ENCODE data around the gene SLC22A14.
"Not testable (repeated sequence)": the region's sequence is repeated elsewhere in the genome, so short reads cannot be mapped to it uniquely, and the experiment has no call there.

The SLC22A14 gene, protein sequence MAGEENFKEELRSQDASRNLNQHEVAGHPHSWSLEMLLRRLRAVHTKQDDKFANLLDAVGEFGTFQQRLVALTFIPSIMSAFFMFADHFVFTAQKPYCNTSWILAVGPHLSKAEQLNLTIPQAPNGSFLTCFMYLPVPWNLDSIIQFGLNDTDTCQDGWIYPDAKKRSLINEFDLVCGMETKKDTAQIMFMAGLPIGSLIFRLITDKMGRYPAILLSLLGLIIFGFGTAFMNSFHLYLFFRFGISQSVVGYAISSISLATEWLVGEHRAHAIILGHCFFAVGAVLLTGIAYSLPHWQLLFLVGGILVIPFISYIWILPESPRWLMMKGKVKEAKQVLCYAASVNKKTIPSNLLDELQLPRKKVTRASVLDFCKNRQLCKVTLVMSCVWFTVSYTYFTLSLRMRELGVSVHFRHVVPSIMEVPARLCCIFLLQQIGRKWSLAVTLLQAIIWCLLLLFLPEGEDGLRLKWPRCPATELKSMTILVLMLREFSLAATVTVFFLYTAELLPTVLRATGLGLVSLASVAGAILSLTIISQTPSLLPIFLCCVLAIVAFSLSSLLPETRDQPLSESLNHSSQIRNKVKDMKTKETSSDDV

DNA sequence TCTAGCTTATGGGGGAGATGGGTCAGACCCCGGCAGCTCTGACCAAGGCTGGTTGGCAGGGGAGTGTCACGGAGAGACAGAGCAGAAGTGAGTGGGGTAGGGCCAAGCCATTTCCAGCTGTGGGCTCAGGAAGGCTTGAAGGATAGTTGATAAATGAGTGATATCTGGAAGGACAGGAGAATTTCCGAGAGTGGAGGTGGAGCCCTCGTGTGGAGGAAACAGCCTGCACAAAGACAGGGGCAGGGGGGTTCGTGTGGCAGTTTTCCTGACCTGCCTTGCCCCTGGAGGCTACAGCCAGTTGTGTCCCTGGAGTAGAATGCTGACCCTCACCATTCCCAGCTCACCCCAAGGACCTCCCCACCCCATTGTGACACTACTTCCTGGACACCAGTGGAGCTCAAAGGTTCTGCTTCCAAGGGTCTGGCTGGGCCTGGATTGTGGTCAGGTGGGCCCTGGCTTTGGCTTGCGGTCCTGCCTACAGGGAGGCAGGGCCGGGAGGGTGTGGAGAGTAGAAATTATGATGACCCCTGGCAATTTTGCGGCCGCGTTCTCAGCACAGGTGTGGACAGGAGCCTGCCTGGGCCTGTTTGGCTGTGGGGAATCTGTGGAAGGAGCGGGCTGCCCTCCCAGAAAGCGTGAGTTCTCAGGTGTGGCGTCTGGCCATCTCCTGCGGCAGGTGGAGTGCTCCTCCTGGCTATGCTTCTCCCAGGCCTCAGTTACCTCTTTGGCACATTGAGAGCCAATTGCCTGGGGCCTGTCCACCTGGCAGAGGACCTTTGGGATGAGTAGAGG, at the start of gene SLC22A14:
Gene SLC22A14, plus strand, starts transcription at position 400 of the 792 bp plus-strand sequence. CDS start 23,733 bp downstream, outside the sequence.
- no peak for DNase-seq (ENCODE audit: low read depth)

DNA sequence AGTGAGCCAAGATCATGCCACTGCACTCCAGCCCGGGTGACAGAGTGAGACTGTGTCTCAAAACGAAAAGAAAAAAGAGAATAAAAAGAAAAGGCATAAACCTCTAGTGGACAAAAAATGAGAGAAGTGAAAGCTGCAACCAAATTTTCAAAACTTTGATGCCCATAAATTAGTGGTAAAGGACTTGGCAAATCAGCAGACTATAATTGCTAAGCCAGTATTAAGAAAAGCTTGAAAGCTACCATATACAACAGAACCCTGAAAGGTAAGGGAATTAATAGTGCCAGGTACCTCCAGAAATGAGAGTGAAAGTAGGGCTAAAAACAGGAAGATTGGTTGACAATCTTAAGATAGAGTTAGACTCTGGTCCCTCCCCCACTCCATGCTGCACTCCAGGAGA, 49.4 kb upstream of the SLC22A14 start:
- DNase-seq (ENCODE audit: low read depth), result no peak

DNA sequence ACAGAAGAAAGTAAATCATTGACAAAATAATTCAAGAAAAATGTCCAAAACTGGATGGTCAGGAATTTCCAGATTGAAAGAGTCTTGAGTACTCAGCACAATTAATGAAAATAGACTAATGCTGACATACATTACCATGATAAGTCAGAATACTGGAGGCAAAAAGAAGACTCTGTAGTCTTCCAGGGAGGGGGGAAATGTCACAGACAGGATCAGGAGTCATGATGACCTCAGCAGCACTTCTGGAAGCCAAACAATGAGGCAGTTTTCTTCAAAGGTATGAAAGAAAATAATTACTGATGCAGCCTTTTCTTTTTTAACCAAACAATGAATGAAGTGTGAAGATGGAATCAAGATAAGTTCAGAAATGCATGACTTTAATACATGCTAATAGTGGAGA, 46.6 kb upstream of the SLC22A14 start:
- no peak for DNase-seq (ENCODE audit: low read depth)

DNA sequence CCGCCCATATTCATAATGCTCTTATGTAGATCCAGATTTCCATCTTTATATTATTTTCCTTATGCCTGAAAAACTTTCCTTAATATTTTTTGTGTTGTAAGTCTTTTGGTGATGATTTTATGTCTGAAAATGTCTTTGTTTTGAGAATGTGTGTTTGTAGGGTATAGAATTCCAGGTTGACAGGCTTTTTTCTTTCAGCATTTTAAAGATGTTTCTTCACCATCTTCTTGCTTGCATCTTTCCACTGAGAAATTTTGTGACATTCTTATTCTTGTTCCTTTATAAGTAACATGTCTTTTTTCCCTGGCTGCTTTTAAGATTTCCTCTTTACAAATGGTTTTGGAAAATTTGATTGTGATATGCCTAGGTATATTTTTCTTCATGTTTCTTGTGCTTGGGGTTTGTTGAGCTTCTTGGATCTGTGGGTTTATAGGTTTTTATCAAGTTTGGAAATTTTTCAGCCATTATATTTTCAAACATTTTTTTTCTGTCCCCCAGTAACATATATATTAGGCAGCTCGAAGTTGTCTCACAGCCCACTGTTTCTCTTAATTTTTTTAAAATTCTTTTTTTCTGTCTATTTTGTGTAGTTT, 43.6 kb upstream of the SLC22A14 start:
- DNase-seq (ENCODE audit: low read depth), result no peak

DNA sequence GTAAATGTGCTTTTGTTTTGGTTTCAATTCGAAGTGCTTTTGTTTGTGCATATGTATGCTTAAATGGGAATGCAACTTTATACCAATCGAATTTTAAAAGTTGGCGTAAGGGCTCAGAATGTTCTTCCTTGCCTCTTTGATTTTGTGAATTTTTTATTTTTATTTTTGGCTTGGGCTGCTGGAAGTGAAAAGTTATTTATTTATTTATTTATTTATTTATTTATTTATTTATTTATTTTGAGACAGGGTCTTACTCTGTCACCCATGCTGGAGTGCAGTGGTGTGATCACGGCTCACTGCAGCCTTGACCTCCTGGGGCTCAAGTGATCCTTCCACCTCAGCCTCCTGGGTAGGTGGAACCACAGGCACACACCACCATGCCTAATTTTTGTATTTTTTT, 39.3 kb upstream of the SLC22A14 start:
- DNase-seq (ENCODE audit: low read depth), result not testable (repeated sequence)

DNA sequence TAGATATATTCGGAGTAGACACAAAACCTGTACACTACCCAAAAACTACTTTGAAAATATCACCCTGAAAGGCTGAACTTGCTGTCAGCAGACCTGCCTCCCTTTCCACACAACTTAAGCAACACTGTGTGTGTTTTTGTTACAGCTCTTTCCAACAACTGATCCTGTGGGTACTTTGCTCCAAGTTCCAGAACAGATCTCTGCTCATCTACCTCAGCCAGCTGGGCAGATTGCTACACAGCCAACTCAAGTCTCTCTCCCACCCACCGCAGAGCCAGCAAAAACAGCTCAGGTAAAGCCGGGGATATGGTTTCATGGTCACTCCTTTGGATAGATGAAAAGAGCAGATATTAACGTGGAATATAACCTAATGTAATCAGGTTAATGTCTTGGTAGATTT, 36.2 kb upstream of the SLC22A14 start:
- DNase-seq (ENCODE audit: low read depth), result no peak

DNA sequence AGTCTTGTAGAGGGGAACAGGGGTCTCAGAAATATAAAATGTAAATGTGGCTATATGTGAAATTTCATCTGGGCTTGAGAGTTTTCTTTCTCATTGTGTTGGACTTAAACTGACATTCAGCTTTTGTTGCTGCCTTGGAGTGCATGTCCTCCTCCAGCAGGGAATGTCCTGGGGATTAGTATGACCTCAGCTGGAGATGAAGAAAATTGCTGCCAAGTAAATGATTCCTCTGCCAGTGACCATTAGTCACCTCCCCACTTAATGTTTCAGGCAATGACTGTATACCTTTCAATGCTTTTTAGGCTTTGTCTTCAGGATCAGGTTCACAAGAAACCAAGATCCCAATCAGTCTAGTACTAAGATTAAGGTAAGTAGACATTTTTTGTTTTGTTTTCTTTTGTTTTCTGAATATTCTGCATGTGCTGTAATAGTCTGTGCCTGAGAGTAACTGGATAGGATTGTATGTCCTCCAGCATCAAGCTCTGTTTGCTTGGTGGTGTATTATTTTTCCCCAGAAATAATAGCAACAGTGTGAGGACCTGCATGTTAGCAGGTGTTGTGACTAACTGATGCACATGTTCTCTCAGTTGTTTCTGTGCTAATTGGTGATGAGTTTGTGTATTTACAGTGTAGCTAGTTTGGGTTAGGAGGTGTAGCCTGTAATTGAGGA, 34.6 kb upstream of the SLC22A14 start:
- DNase-seq (ENCODE audit: low read depth), result no peak

DNA sequence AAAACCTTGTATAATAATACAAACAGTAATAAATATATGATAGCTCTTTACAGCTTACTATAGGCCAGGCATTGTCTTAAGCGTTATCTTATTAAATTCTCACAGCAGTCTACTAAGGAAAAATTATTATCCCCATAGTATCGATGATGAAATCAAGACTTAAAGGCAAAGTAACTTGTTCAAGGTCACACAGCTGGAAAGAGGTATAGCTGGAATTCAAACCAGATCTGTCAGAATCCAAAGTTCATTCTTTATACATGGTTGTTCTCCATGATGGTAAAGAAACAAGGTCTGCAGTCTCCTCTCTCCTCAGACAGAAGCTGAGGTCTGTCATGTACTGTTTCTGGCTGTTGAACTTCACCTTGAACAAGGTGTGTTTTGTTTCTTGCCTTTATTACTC, 31.9 kb upstream of the SLC22A14 start:
- DNase-seq (ENCODE audit: low read depth), result no peak

DNA sequence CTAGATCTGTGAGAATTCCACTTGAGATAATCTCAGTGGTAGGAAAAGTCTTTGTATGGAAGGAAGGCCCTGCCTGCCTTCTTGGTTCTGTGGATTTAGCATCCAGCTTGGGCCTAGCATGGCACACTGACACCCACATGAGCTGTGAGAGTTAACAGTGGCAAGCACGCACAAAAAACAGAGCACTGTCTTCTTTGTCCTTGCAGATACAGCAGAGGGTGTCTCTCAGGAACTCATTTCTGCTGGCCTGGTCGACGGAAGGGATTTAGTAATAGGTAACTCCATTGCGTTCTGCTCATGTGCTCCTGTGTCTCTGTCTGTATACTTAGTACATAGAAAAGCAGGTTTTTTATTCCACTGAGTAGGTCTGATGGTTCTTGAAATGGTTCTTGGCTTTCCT, 30.9 kb upstream of the SLC22A14 start:
- DNase-seq (ENCODE audit: low read depth), result no peak

DNA sequence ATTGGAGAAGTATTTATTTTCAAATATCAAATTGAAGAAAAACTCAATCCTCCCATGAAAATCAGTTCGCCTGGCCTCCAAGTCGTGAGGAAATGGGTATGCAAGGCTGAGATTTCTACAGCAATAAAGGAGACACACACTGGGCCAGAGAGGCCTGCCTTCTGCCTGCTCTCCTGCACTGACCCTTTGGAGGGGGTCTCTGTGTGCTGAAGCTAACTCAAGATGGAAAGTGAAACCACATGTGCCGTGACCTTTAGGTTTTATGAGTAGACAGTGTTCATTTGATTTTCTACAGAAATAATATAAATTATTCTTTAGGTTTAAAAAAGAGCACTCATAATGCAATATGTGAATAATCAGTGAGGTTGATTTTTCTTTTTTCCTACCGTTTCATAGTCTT, 28.4 kb upstream of the SLC22A14 start:
- DNase-seq (ENCODE audit: low read depth), result no peak

DNA sequence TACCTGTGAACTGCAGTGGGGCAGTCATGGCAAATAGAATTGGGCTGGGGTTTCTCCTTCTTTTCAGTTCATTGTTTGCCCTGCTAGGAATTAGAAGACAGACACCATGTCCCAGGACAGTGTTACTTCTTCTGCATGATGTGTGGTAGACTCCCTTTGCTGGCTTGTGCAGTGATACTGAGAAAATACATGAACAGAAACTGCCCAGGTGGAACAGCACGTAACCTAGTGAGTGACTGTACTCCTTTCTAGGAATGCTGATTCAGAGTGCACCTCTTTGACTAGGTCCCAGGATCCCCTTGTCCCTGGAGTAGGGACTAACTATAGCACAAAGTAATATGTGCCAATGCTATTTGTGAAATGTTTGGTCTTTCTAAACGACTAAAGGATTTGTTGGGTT, 27.2 kb upstream of the SLC22A14 start:
- no peak for DNase-seq (ENCODE audit: low read depth)

DNA sequence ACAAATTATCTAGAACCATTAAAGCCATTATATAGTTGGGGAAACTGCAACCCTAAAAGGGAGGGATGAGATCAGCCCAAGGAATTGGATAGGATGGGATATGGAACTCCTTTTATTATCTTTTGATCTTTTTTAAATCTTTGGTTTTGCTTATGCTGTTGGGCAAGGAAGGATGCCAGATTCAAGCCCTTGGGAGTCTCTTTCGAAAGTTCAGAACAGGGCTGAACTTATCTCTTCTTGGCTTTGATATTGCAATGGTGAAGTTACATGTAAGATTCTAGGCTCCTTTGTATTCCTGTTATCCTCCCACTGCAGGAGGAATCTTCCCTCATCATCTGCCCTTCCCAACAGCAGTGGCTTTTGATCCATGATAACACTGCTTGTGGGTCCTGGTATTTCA, 26.5 kb upstream of the SLC22A14 start:
- no peak for DNase-seq (ENCODE audit: low read depth)

DNA sequence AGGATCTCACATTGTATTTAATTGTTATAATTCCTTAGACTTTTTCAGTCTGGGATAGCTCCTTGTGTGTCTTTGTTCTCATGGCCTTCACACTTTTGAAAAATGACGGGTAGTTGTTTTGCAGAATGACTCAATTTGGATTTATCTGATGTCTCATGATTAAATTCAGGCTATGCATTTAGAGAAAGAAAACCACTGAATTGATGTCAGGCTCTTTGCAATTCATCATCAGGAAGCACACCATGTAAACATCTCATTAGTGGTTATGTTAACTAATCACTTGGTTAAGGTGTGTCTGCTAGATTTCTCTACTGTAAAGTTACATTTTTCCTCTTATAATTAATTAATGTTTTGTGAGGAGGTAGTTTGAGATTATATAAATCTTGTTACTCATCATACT, 24.5 kb upstream of the SLC22A14 start:
- no peak for DNase-seq (ENCODE audit: low read depth)

DNA sequence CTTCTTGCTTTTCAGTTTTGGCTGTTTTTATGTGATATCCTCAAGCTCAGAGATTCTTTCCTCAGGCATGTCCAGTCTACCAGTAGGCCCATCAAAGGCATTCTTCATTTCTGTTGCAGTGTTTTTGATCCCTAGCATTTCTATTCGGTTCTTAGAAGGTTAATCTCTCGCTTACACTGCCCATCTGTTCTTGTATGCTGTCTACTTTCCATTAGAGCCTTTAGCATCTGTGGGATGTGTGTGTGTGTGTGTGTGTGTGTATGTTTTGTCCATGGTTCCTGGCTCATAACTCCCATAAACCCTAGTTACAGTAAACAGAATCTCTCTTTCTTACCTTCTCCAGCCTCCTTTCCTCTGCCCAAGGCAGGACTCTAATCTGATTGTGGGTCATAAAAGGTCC, 21.6 kb upstream of the SLC22A14 start:
- DNase-seq (ENCODE audit: low read depth), result no peak

DNA sequence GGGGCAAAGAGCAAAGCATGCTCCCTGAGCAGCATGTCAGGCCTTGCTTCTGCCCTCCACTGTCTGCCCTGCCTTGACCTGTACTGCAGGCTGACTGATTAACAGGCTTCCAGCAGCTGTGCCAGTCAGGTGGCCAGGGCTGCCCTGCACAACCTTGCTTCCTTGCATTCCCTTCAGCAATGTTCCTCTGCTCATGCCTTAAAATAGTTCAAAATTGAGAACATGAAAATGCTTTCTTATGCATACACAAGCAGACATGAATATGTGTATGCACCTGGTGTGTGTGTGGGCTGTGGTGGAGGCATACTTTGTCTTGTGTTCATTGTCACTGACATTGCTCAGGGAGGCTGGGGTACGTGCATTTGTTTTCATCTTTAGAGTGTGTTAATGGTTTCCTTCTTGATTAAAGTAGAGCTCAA, 17.7 kb upstream of the SLC22A14 start:
- no peak for DNase-seq (ENCODE audit: low read depth)

DNA sequence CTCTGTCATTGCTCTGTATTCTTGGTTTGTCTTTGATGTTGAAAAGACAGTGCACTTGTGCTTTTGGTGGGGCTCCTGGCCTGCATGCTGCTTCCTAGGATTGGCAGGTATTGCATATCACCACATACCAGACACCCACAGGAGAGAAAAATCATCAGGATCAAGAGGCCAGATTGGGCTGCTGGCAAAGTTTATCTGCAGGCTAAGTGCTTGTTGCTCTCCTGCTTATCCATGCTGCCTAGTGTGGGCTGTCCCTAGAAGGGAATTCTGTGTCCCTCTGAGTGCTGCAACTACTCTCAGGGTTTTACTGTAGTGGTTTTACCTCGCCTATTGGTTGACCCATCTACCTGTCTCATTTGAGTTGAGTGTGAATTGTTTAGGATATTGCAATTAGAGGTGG, 17.3 kb upstream of the SLC22A14 start:
- DNase-seq (ENCODE audit: low read depth), result no peak

DNA sequence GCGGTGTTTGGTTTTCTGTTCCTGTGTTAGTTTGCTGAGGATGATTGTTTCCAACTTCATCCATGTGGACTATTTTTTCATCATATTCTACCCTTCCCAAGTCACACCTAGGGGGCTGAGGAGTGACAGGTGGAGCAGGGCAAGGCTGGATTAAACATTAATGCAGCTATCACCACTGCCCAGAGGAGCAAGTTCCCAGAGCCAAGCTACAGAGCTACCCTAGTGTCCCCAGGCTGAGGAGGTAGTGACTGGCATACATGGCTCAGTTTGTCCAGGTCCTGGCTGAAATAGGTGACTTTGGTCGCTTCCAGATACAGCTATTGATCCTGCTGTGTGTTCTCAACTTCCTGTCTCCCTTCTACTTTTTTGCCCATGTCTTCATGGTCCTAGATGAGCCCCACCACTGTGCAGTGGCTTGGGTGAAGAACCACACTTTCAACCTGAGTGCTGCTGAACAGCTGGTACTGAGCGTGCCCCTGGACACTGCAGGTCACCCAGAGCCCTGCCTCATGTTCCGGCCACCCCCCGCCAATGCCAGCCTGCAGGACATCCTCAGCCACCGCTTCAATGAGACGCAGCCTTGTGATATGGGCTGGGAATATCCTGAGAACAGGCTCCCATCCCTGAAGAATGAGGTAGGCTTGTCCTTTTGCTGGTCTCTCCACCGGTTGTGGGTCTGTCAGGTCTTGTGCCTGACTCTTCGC, 16.3 kb upstream of the SLC22A14 start, which contains the start of gene SLC22A13:
Gene SLC22A13, plus strand, starts transcription at position 209 of the 704 bp plus-strand sequence. Its CDS starts 49 bp downstream, at position 258.
- no peak for DNase-seq (ENCODE audit: low read depth)

DNA sequence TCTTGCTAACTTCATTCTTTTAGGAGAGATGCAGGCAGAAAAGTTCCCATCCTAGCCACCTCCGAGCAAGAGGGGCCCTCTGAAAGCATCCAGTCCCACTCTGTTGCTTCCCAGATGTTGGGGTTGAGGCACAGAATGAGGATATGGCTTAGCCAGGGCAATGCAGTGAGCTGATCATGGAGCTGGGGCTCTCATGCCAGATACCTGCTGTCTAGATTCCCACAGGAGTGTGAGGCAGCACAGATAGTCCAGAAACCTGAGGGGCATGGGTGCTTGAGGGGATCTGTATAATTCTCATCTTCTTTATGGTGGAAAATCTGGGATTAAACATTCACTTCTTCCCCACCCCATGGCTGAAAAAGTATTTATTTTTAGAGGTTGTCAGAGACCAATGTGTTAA, 15.3 kb upstream of the SLC22A14 start:
- DNase-seq (ENCODE audit: low read depth), result no peak

DNA sequence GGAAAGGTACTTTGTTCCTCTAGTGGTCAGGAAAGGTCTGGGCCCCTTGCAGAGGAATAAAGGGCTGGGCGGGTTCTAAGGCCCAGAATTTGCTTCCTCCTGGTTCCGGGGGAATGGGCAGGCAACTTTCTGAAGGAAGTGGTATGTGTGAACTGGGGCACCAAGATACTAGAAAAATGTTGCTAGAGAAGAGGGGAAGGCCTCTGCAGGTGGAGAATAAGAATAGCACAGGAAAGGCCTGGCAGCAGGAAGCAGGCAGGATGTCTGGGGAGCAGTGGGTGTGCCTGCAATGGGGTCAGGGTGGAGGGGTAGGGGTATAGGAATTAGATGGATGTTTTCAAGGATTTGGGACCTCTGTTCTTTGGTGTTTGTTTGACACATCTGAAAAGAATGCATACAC, 14.4 kb upstream of the SLC22A14 start:
- no peak for DNase-seq (ENCODE audit: low read depth)

DNA sequence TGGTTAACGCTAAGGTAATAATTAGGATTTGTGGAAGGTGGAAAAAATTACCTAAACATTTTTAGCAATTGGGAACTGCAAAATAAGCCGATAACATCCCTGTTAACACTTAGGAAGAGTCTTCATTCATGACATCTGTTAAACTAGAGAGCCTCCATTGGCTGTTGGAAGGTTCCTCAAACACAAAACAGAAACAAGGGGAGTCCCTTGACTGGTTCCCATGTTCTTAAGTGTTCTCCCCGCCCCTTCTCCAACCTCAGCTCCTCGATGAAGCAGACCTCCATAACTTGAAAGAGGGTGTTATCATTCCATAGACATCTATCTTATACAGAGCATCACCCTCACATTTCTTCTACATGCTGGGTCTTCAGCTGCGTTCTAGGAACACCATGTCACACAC, 14.0 kb upstream of the SLC22A14 start:
- no peak for DNase-seq (ENCODE audit: low read depth)

DNA sequence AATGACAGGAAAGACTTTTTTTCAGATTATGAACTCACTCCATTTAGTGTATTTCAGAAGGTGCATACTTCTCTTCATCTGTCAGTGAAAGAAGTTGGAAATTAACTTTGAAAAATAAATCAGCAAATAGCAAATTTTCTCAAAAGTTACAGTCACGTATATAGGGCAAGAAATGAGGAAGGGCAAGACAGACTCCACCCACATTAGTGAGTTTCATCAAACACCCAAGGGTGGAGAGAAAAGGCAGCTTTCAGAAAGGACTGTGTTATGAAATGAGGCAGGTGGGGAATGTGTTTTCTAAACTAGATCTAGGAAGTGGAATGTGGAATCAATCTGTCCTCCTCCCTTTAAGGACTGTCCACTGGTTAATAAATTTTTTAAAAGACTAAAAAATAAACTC, 13.6 kb upstream of the SLC22A14 start:
- no peak for DNase-seq (ENCODE audit: low read depth)
